Left colon (tissue), 2 donors: Measurements from ENCODE around the gene GABRG3. TPM values are rescaled to one million over a fixed set of nuclear protein-coding genes. Genes with fewer than 3 reads are reported as not detected.

Experiments used
- ATAC-seq: fragments of 200-7000 bp; cut with Tn5 transposase; one replicate; pipeline ENCODE4 v1.9.1; 2020; ENCODE audit warnings: mild to moderate bottlenecking, moderate library complexity
- DNase-seq, 2 donors: peaks; one replicate each; pipeline ENCODE4 v3.0.0-alpha.2; 2020
- intact Hi-C, 2 donors: fragments of 100-400 bp; cut with DNase I in 1 of 2; cut with micrococcal nuclease in 1 of 2; formaldehyde crosslinking; loops; one replicate each; pipeline versions ENCODE4 v1.11.2 to v1.14.0; 2022; cut with DNase I, micrococcal nuclease
- total RNA-seq, 2 donors: library from RNA; stranded (reverse); fragmentation: NEBNext Ultra II Directional; extraction: Animal tissue kit (Norgen Biotek cat#: 25700); gene quantifications; one replicate each; pipeline ENCODE4 v1.2.1, GENCODE V29; 2021
- donor health status: DM: no; HTN: no; CAD: no.
- donor health status: DM: yes; HTN: yes; CAD: no.

GABRG3 gene
- total RNA-seq, 2 donors from 2014 or later: not detected

GRCh38 chr15:27054426-27054825 lies 83.4 kb downstream of the GABRG3 start:
- ATAC-seq: no peak
- intact Hi-C loops: no loop called here
- no peak for DNase-seq

- DNase-seq: no peak
- intact Hi-C loops: no loop called here
- no peak for ATAC-seq
Measured at GRCh38 chr15:27057904-27058645, 87.1 kb downstream of the GABRG3 start.

GRCh38 chr15:27058939-27059338 lies 88.0 kb downstream of the GABRG3 start:
- intact Hi-C loops: no loop called here
- ATAC-seq (no peak), DNase-seq (no peak)

- ATAC-seq: no peak
- DNase-seq: no peak
- intact Hi-C loops: no loop called here
Measured at GRCh38 chr15:27059610-27060202, 88.7 kb downstream of the GABRG3 start.

GRCh38 chr15:27061739-27062138 lies 90.8 kb downstream of the GABRG3 start:
- DNase-seq: no peak
- intact Hi-C loops: no loop called here
- ATAC-seq: no peak

GRCh38 chr15:27062951-27063350 lies 92.0 kb downstream of the GABRG3 start:
- no peak for DNase-seq
- no peak for ATAC-seq
- intact Hi-C loops: no loop called here

GRCh38 chr15:27064080-27064479 lies 93.1 kb downstream of the GABRG3 start:
- DNase-seq (no peak), ATAC-seq (no peak)
- intact Hi-C loops: no loop called here

GRCh38 chr15:27065151-27065550 lies 94.2 kb downstream of the GABRG3 start:
- ATAC-seq (no peak), DNase-seq (no peak)
- intact Hi-C loops: no loop called here

GRCh38 chr15:27065785-27066184 lies 94.8 kb downstream of the GABRG3 start:
- intact Hi-C loops: no loop called here
- ATAC-seq (no peak), DNase-seq (no peak)

GRCh38 chr15:27066446-27066845 lies 95.5 kb downstream of the GABRG3 start:
- intact Hi-C loops: no loop called here
- ATAC-seq: no peak

GRCh38 chr15:27067175-27067574 lies 96.2 kb downstream of the GABRG3 start:
- ATAC-seq (no peak), DNase-seq (no peak)
- intact Hi-C loops: no loop called here

More at GRCh38 chr15:27066446-27066845, 95.5 kb downstream of the GABRG3 start:
- no peak for DNase-seq

- intact Hi-C loops: no loop called here
- no peak for ATAC-seq
Measured at GRCh38 chr15:27070841-27071240, 99.9 kb downstream of the GABRG3 start.

GRCh38 chr15:27074179-27074578 lies 103.2 kb downstream of the GABRG3 start:
- intact Hi-C loops: no loop called here
- no peak for ATAC-seq
- DNase-seq: no peak

More at GRCh38 chr15:27070841-27071240, 99.9 kb downstream of the GABRG3 start:
- DNase-seq: no peak

GRCh38 chr15:27077790-27078189 lies 106.8 kb downstream of the GABRG3 start:
- intact Hi-C loops: no loop called here
- no peak for DNase-seq
- ATAC-seq: no peak

GRCh38 chr15:27081676-27082418 lies 110.9 kb downstream of the GABRG3 start:
- ATAC-seq: no peak
- DNase-seq: no peak
- intact Hi-C loops: no loop called here

GRCh38 chr15:27082526-27082925 lies 111.5 kb downstream of the GABRG3 start:
- ATAC-seq: no peak
- intact Hi-C loops: no loop called here
- no peak for DNase-seq

- DNase-seq: no peak
- no peak for ATAC-seq
- intact Hi-C loops: no loop called here
Measured at GRCh38 chr15:27084844-27085243, 113.9 kb downstream of the GABRG3 start.

GRCh38 chr15:27086149-27086548 lies 115.2 kb downstream of the GABRG3 start:
- intact Hi-C loops: no loop called here
- DNase-seq (no peak), ATAC-seq (no peak)

GRCh38 chr15:27086805-27087204 lies 115.8 kb downstream of the GABRG3 start:
- intact Hi-C loops: no loop called here
- no peak for DNase-seq
- no peak for ATAC-seq
